Activated CD4-positive, alpha-beta T cell treated with anti-CD3 and anti-CD28 coated beads, Interleukin-2, Interleukin-4, amounts not matched to agents 100 ng/mL and 50 ng/mL, durations not matched to agents 16 hours and 8 hours (primary cell): ENCODE measurements around the gene EIF5A2.
"Not testable (repeated sequence)": the region's sequence is repeated elsewhere in the genome, so short reads cannot be mapped to it uniquely, and the experiment has no call there.

Experiments
- DNase-seq: peaks from one replicate; pipeline ENCODE4 v3.0.0-alpha.2; 2020; ENCODE audit warnings: low spot score

The EIF5A2 gene

DNA sequence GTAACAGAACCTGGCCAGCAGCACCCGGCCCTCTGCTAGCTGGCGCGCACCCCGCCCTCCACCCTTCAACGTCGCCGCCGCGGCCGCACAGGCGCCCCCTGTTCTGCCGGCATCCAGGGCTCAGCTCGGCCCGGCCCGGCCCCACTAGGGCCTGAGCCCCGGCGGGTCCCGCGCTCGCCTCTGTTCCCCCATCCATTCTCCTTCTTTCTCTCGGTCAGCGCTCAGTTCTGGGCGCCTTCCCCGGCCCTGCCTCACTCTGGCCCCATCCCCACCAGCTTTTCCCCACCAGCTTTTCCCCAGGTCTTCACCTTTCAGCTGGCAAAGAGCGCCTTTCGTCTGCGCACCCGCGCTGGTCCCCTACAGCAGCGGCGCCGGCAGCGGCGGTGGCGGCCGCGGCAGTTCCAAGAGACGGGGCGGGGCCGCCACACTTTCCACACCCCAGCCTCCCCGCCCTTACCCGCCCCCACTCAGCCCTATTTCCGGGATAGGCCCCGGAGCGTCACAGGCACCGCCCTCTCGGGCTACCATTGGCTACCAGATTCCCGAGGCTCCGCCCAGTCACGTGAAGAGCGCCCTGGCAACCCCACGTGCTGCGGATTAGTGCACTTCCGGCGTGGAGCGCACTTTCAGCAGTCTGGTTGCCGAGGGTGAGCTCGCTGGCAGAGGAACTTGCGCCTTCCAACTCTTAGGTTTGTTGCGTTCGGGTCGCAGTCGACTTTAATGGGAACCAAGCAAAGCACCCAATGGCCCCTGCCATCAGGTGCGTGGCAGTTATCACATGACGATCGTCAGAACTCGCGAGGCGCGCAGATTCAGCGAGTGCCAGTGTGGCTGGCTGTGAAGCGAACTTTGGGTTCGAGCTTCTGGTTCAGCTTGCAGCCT lies at the start of gene EIF5A2:
EIF5A2 (minus strand) TSS at position 403 of the 882 bp plus-strand sequence. CDS start 831 bp downstream, outside the sequence.
- peak; percentile 97 for DNase-seq

DNA sequence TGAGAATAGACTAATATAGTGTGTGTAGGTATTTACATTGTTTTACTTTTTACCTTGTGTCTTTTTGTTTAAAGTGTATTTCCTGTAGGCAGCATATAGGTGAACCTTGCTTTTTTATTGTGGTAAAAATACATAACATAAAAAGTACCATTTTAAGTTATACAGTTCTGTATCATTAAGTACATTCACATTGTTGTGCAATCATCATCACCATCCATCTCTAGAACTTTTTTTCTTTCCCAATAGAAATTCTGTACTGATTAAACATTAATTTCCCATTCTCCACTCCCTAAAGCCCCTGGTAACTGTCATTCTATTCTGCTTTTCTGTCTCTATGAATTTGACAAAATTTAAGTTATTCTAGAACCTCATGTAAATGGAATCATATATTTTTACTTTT lies 48.2 kb upstream of the EIF5A2 start:
- DNase-seq: no peak

DNA sequence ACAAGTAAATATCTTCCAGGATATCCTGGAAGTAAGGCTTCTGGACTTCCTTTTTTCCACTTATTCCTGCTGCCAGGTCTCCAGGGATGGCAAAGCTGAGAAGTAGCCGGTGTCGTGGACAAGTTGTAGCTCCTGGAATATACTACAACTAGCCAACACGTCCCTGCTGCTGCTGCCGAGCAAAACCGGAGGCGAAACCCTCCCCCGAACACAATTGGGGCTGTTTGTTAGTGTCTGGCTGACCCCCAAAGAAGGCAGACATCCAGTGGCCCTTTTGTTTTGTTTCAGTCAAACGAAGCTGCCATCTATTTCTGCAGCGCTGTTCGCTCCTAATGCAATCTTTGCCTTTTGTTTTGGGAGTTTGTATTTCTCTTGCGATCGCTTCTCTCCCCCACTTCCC lies 45.3 kb upstream of the EIF5A2 start:
- no peak for DNase-seq

DNA sequence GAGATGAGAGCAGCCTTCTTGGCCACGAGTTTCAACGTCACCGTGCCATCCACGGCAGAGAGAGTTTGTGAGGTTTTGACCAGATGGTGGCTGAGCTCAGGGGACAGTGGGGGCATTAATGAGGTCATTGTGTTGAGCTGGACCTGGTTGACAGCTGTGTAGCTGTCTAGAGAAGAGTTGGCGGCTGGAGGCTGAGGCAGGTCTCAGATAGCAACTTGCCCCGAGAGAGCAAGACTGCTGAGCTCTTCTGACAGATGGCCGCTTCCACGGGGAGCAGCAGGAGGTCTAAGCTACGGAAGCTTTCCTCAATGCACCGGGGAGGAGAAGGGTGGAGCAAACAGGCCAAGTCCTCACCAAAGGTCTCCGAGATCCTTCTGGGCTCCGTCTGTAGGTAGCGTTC lies 44.8 kb upstream of the EIF5A2 start:
- no peak for DNase-seq

DNA sequence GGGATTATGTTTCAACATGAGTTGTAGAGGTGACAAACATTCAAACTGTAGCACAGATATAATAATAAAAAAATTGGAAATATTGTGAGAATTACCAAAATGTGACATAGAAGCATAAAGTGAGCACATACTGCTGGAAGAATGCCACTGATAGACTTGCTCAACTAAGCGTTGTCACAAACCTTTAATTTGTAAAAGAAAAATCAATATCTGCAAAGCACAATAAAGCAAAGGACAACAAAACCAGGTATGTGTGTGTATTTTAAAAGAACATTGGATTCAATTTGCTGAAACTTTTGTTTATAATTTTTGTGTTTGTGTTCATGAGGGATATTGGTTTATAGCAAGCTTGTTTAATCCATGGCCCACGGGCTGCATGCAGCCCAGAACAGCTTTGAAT lies 40.8 kb upstream of the EIF5A2 start:
- no peak for DNase-seq

DNA sequence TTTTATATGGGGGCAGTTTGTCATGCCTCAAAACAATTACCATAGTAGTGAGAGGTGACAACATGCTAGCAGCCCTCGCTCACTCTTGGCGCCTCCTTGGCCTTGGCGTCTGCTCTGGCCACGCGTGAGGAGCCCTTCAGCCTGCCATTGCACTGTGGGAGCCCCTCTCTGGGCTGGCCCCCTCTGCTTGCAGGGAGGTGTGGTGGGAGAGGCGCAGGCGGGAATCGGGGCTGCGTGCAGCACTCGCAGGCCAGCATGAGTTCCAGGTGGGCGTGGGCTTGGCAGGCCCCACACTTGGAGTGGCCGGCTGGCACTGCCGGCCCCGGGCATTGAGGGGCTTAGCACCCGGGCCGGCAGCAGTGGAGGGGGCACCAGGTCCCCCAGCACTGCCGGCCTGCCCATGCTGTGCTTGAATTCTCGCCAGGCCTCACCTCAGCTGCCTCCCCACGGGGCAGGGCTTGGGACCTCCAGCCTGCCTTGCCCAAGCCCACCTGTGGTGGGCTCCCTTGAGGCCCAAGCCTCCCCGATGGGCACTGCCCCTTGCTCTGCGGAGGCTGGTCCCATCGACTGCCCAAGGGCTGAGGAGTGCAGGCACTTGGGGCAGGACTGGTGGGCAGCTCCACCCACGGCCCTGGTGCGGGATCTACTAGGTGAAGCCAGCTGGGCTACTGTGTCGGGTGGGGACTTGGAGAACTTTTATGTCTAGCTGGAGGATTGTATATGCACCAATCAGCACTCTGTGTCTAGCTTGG lies 38.8 kb upstream of the EIF5A2 start:
- no peak for DNase-seq

DNA sequence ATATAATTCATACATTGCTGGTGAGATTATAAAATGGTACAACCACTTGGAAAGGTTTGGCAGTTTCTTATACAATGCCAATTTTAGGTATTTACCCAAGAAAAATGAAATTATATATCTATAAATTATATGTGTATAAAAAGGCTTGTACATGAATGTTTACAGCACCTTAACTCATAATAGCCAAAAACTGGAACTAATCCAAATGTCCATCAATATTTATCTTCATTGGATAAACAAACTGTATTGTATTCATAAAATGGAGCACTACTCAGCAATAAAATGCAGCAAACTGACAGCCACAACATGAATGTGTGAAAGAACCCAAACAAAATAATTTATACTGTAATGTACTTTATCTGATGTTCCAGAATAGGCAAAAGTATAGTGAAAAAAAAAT lies 33.6 kb upstream of the EIF5A2 start:
- no peak for DNase-seq

DNA sequence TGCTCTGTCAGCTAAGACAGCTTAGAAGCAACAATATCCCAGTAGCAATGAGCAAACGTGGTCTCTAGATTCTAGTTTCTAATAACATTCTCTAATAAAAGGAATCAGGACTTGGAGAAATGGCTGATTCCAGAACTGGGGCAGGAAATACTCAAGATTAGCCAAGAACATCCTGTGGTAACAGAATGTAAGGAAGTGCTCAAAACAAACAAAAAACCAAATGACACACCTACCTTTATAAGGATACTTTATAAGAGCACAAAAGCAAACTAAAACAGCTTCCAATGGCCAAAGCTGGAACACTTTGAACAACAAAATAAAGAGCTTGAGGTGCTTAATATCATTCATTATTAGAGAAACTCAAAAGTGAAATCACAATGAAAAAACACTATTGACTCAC lies 33.1 kb upstream of the EIF5A2 start:
- no peak for DNase-seq

DNA sequence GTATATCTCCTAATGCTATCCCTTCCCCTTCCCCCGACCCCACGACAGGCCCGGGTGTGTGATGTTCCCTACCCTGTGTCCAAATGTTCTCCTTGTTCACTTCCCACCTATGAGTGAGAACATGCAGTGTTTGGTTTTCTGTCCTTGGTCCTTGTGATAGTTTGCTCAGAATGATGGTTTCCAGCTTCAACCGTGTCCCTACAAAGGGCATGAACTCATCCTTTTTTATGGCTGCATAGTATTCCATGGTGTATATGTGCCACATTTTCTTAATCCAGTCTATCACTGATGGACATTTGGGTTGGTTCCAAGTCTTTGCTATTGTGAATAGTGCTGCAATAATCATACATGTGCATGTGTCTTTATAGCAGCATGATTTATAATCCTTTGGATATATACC lies 24.6 kb upstream of the EIF5A2 start:
- not testable (repeated sequence) for DNase-seq

DNA sequence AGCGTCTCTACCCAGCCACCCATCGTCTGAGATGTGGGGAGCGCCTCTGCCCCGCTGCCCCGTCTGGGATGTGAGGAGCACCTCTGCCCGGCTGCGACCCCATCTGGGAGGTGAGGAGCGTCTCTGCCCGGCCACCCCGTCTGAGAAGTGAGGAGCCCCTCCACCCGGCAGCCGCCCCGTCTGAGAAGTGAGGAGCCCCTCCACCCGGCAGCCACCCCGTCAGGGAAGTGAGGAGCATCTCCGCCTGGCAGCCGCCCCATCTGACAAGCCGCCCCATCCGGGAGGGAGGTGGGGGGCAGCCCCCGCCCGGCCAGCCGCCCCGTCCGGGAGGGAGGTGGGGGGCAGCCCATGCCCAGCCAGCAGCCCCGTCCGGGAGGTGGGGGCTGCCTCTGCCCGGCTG lies 15.1 kb upstream of the EIF5A2 start:
- DNase-seq: not testable (repeated sequence)

DNA sequence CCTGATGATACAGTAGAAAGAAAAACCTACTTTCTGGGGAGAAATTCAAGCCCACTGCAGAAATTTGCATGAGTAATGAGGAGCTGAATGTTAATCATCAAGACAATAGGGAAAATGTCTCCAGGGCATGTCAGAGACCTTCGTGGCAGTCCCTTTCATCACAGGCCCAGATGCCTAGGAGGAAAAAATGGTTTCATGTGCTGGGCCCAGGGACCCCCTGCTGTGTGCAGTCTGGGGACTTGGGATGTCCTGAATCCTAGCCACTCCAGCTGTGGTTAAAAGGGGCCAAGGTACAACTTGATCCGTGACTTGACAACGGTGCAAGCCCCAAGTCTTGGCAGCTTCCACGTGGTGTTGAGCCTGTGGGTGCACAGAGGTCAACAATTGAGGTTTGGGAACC lies 10.3 kb upstream of the EIF5A2 start:
- no peak for DNase-seq

DNA sequence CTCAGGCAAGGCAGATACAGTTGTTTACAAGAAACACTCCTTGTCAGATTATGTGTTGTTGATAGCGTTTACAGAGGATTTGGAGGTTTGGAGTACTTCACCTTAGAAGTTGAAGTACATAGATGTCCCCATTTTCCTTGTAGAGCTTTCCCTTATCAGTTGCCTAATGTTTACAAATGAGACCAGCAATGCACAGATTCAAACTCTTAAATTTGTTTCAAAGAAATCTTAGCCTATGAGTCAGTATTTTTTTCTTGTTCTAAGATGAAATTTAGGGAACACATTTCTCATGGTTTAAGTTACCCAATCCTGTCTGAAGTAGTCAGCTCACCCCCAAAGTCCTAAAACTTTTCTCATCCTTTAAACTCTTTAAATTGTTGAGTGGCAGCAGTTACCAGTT lies 6.3 kb upstream of the EIF5A2 start:
- no peak for DNase-seq

DNA sequence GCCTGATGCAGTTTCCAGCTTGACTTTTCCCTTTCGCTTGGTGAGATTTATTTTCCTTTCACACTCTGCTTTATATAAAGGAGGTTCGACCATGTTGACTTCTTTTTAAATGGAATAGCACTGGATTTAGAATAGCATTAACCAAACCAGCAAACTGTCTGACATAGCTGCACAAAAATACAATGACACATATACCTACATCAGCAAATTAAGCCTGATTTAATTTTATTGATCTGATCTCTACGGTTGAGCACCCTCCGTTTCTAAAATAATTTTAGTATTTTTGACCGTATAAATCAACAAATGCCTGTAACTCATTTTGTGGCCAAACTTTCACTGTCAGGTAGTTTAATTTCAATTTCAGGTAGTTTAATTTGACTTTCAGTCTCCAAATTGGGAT lies 5.8 kb upstream of the EIF5A2 start:
- DNase-seq: no peak

DNA sequence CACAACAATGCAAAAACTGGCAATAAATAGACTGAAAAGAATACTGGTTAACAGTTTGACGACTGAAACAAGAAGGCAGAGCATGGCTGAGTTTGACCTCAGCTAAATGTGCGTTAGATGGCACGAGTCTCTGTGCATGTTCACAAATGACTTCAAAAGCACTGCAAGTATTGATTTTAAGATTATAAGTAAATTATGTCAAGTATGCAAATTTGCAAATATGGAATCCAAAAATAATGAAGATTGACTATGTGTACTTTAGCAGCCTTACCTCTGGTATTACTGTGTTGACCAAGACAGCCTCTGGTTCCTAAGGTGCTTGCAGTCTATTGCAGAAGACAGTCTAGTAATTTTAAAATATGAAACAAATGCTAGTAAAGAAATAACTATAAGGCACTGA lies 2.6 kb upstream of the EIF5A2 start:
- DNase-seq: no peak

DNA sequence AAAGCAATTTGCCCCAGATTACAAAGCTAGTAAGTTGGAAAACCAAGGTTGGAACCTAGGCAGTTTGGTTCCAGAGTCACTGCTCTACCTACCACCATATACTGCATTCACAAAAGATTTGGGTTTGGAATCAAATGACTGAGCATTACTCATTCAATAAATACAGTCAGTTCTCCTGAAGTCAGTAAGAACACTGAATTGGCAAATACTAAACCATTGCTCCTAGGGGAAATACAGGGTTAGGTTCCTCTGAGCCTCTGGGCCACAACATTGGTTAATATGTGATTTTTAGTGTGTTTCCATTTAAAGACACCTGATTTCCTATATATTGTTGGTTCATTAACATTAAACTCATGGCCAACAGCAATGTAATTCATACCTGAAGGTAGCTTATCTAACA lies 2.1 kb upstream of the EIF5A2 start:
- DNase-seq: no peak

DNA sequence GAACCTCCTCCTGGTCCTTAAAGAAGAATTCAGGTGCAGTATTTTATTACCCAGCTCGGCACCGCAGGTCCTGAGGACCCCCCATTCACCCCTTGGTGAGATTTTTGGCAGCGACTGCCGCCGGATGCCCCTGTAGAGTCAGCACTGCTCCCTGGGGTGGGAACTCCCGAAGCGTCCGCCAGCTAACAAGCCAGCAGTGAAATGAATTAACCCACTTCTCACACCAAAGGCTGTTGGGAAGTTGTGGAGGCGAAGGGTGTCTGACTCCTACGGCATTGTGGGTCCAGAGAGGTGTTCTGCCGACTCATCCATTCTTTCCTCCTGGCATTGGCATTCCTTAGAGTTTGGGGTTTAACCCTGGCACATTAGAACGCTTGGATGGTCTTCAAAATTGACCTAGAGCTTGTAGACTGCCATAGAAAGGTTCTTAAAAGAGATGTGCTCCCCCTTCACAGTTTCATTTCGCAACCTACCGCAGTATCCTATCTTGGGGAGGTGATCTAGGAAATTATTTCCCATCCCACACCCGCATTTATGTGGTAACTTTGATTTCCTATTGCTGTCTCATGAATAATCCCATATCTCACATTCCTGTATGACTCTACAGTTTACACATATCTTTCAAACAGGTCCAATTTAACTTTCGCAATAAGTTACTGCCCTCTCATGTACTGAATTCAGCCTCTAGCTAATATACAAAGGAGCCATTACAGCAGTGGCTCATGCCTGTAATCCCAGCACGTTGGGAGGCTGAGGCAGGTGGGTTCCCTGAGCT lies 879 bp upstream of the EIF5A2 start:
- no peak for DNase-seq

DNA sequence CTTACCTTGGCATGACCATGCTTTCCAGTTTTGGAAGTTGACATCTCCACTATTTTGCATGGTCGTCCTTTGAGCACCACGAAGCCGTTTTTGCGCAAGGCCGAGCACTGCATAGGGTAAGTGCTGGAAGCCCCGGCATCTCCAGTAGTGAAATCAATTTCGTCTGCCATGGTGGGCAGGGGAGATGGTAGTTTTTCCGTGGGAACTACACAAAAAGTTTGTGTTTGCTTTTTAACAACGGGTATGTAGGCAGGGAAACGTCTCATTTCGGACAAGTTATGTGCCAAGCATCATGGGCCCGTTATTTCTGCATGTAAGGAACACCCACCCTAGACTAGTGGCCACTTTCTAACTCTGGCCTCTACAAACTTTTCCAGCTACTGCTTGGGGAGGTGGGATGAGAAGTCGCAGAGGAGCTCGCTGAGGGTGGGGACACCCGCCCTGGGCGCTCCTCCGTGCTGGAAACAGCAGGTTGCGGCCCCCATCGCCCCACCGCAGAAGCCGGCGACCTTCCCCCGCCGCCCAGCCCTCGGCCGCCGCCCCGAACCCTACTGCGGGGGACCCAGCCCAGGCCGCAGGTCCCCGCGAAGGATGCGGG lies 701 bp downstream of the EIF5A2 start:
- no peak for DNase-seq

DNA sequence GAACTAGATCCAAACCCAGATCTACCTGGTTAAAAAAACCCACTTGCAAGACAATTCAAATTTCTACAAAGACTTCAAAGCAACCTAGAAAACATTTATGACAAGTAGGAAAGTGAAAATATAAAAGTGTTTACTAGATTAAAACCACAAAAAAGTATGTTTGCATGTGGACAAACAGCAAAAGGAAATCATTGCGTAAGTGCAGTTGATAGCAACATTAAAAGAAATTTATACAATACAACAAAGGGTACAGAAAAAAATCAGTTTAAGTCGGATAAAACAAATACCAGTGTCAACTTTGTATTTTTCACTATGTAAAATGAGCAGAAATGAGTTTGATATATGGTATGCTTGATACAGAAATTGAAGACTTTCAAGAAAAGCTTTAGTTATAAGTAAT lies 2.6 kb downstream of the EIF5A2 start:
- DNase-seq: no peak

DNA sequence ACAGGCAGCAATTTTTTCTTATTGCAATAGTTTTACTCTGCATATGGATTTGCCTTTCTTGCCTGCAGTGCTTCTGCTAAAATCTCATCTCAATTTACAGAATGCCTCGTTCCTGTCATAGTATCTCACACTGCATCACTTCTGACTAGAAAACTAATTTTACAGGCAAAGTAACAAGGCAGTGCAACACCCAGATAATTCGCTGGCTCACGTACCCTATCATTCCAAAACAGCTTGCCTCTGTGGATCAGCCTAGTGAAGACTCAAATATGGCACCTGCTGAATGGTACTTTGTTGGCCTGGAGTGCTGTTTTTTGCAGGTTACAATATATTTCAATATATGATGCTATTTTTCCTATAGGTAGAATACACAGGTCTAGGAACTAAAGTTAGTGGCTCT lies 5.3 kb downstream of the EIF5A2 start:
- DNase-seq: no peak

DNA sequence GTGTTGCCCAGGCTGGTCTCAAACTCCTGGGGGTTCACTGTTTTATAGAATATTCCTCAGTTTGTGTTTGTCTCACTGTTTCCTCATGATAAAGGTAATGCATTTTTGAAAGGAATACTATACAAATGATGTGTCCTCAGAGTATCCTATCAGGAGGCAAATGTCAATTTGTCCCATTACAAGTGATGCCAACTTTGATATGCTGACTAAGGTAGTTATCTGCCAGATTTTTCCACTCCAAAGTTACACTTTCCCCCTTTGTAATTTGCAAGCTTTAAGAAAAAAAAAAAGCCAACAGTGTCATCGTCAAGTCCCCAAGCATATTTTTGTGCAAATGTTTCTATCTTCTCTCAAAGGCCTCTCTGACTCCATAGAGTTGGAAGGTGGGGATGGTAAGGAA lies 9.0 kb downstream of the EIF5A2 start:
- DNase-seq: no peak

DNA sequence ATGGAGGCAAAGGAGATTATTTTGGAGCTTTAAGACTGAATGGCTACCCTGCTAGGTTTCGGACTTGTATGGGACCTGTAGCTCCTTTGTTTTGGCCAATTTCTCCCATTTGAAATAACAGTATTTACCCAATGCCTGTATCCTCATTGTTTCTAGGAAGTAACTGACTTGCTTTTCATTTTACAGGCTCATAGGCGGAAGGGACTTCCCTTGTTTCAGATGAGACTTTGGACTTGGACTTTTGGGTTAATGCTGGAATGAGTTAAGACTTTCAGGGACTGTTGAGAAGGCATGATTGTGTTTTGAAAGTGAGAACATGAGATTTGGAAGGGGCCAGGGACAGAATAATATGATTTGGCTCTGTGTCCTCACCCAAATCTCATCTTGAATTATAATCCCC lies 10.5 kb downstream of the EIF5A2 start:
- no peak for DNase-seq

DNA sequence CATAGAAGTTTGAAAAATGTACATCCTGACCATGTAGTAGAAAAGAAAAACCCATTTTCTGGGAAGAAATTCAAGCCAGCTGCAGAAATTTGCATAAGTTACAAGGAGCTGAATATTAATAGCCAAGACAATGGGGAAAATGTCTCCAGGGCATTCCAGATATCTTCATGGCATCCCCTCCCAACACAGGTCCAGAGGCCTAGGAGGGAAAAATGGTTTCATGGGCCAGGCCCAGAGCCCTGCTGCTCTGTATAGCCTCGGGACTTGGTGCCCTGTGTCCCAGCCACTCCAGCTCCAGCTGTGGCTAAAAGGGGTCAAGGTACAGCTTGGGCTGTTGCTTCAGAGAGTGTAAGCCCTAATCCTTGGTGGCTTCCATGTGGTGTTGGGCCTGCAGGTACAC lies 11.2 kb downstream of the EIF5A2 start:
- not testable (repeated sequence) for DNase-seq
